ENCODE data around the gene FKBP2.

DNA sequence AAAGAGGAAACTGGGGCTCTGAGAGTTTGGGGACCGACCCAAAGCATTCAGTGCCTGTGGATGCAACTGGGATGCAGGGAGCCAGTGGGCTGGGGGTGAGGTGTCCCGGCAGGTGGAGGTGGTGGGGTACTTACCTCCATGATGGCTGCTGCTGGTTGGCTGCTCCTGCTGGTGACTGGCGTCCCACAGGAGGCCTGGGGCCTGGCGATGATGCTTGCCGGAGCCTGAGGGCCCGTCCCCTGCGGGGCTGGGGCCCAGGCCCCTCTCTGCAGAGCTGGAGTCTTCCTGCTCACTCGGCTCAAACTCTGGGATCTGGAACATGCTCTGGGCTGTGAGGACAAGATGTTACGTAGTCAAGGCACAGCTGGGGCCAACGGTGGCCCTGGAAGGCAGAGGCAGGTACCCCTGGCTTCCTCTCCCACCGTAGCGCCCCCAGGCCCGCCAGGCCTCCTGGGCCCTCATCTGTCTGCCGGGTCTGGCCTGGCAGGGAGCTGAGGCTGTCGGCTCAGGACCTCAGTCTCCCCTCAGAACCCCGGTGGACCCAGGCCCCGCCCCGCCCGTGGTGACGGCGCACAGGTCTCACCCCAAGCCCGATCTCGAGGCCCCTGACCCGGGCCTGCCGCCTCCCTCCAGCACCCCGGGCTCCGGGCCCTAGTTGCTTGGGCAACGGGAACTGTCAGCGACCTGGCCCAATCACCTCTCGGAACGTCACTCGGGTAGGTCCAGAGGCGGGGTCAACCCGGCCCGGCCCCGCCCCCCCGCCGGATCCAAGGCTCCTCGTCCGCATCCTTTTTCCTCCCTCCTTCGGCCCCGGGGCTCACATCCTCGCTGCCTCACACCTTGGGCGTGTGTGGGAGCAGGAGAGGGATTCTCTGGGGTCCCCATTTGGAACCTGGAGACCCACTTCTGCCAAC is 43.4 kb downstream of the FKBP2 start, which contains the start of gene BAD:
- TF ChIP-seq, protein P1, sequence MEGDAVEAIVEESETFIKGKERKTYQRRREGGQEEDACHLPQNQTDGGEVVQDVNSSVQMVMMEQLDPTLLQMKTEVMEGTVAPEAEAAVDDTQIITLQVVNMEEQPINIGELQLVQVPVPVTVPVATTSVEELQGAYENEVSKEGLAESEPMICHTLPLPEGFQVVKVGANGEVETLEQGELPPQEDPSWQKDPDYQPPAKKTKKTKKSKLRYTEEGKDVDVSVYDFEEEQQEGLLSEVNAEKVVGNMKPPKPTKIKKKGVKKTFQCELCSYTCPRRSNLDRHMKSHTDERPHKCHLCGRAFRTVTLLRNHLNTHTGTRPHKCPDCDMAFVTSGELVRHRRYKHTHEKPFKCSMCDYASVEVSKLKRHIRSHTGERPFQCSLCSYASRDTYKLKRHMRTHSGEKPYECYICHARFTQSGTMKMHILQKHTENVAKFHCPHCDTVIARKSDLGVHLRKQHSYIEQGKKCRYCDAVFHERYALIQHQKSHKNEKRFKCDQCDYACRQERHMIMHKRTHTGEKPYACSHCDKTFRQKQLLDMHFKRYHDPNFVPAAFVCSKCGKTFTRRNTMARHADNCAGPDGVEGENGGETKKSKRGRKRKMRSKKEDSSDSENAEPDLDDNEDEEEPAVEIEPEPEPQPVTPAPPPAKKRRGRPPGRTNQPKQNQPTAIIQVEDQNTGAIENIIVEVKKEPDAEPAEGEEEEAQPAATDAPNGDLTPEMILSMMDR (tag by site-specific recombination; IDR thresholded peaks at IDR 0.05): no peak; the same call in 1 of the 2 replicates
- no peak for TF ChIP-seq ZNF184 (tag by site-specific recombination; IDR thresholded peaks at IDR 0.05)
- TF ChIP-seq ZNF433 (tag by site-specific recombination; IDR thresholded peaks at IDR 0.05; ENCODE audit: low read depth): no peak
- no peak for TF ChIP-seq ZNF341 (tag by site-specific recombination; IDR thresholded peaks at IDR 0.05; ENCODE audit: low read depth)
